GM18909 (cell line): ENCODE results near the gene MAST1.
"Not testable (repeated sequence)": the region's sequence is repeated elsewhere in the genome, so short reads cannot be mapped to it uniquely, and the experiment has no call there.

Experiments used
- ATAC-seq: cut with Tn5 transposase; IDR thresholded peaks from one replicate; pipeline ENCODE4 v1.9.1; 2021; ENCODE audit warnings: mild to moderate bottlenecking; ENCODE audit not compliant: unreplicated experiment, poor library complexity

Gene MAST1

GRCh38 chr19:12800923-12801465 is 37.3 kb upstream of the MAST1 start:
- ATAC-seq, result no peak

DNA sequence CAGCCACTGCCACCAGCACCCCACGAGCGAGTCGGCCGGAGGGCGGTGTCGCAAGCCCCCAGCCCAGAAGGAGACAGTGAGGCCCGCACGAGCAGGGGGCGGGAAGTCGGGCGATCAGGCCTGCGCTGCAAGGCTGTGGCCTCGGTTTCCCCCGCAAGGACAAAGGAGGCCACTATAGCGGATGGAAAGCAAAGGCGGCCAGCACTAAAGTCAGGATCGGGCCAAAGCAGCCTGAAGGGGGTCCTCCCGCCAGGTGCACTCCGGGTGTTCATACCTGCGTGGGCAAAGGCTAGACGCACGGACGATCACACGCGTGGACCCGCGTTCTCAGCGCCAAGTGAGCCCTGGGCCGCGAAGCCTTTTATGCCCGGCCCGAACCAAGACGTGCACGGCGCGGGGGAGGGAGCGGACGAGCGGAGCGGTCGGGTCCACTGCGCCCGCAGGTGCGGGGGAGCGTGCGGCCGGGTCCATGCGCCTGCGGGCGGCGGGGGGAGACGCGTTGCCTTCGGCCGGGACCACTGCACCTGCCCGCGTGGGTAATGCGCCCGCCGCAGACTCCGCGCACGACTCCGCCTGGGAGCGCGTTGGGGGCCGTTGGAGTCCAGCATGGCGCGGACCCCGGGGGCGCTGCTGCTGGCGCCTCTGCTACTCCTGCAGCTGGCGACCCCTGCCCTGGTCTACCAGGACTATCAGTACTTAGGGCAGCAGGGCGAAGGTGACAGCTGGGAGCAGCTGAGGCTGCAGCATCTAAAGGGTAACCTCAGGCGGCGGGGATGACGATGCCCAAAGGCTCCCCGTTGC is 36.6 kb upstream of the MAST1 start, which contains the start of the genes PRDX2 and THSD8:
TSS of gene PRDX2 (minus strand) at position 335 of the 801 bp plus-strand sequence. CDS start 539 bp downstream, outside the sequence.
TSS of gene THSD8 (plus strand) at position 604 of the 801 bp plus-strand sequence. CDS start at position 607, 3 bp downstream.
- peak; percentile 48 for ATAC-seq

- ATAC-seq, result no peak
Observed at GRCh38 chr19:12802267-12803106, 35.8 kb upstream of the MAST1 start.

DNA sequence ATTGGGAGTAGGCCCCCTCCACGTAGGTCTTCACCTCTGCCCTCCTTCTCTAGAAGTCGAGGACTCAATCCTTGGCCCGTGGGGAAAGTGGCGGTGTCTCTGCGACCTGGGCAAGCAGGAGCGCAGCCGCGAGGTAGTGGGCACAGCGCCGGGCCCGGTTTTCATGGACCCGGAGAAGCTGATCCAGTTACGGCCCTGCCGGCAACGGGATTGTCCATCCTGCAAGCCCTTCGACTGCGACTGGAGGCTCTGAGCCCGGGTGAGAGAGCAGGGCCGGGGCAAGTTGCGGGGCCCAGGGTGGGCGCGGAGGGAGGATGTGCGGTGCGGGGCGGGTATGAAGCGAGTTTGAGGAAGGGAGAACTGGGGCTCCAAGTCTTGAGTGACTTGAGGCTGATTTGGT is 34.3 kb upstream of the MAST1 start:
- ATAC-seq, result no peak

DNA sequence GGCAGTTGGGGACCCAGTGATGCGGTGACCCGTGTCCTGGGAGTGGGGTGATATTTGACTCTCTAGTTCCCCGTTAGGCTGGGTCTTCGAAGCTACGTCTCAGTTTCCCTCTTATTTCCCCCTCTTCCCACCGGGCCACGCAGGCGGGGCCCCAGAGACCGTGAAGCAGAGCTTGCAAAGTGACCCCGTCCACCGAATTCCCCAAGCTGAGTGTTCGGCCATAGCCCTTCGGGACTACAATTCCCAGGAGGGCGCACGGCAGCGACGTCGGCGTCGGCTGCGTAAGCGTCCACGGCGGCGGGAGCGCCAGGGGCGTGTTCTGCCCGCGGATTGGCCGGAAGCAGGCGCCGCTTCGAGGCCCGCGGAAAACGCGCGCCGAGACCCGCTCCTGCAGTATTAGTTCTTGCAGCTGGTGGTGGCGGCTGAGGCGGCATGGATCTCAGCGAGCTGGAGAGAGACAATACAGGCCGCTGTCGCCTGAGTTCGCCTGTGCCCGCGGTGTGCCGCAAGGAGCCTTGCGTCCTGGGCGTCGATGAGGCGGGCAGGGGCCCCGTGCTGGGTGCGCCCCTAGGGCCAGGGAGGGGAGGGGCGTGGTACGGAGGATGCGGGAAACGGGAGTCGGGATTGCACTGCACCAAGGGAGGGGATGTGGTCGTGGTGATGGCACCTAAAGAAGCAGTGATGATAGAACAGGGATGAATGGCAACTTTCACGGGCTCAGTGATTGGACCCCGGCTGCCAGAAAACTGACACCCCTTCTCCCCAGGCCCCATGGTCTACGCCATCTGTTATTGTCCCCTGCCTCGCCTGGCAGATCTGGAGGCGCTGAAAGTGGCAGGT is 31.9 kb upstream of the MAST1 start, which contains the start of gene RNASEH2A:
TSS of gene RNASEH2A (plus strand) at position 343 of the 840 bp plus-strand sequence. CDS start at position 433, 90 bp downstream.
- ATAC-seq, result peak; percentile 79

GRCh38 chr19:12815088-12815487 is 23.2 kb upstream of the MAST1 start:
- no peak for ATAC-seq

GRCh38 chr19:12817188-12817587 is 21.1 kb upstream of the MAST1 start:
- not testable (repeated sequence) for ATAC-seq

DNA sequence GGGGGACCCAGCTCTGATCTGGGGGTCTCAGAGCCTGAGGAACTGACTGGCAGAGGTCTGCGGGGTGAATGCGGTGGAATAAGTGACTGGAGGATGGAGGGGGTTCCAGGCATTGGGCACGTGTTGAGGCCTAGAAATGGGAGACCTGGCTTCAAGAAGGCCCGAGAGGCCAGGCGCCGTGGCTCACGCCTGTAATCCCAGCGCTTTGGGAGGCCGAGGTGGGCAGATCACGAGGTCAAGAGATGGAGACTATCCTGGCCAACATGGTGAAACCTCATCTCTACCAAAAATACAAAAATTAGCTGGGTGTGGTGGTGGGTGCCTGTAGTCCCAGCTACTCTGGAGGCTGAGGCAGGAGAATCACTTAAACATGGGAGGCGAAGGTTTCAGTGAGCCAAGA is 20.5 kb upstream of the MAST1 start:
- ATAC-seq, result not testable (repeated sequence)

DNA sequence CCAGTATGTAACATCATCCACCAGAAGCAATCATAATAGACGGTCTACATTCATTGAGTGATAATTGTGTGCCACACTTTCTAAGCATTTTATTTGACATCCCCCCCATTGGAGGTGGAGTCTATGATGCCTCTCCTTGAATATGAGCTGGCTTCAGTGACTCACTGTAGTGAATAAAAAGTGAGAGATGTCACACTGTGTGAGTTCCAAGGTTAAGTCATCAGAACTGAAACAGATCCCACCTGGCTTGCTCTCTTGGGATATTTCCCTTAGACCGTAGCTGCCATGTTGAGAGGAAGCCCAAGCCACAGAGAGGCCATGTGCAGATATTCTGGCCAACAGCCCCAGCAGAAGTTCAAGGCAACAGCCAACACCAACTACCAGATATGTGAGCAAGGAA is 16.6 kb upstream of the MAST1 start:
- ATAC-seq, result no peak

DNA sequence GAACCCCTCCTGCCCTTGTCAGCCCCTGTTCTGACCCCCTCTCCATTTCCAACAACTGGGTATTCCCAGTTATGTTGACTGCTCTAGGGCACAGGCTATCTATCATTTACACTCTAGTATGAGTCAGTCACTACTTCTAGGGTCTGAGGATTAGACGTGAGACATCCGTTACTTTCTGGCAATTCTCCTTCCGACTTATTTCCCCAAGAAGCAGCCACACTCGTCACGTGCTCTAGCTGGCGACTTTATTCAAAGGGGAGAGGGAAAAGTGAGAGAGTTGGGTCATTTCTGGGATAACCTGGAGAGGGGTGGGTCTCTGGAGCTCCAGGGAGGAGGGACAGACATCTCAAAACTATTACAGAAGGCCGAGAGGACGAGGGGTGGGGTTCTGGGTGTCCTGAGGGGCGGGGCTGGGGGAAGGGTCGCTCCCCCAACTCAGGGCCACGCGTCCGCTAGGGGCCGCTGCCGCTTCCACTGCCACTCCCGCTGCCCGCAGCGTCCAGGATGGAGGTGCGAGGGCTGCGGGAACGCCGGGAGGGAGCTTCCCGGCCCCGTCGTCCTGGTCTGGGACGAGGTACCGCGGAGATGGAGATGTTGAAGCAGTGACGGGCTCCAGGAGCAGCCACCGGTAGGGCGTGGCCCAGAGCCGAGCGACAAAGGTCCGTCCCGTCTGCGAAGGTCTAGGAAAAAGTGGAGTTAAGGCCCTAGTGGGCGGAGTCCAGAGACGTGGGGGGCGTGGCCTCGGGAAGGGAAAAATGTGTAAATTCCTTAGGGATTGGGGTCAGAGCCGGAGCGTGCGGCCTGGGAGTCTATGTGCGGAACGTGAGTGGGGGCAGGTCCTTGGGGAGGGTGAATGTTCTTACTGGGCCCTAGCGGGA is 12.8 kb upstream of the MAST1 start:
- no peak for ATAC-seq

DNA sequence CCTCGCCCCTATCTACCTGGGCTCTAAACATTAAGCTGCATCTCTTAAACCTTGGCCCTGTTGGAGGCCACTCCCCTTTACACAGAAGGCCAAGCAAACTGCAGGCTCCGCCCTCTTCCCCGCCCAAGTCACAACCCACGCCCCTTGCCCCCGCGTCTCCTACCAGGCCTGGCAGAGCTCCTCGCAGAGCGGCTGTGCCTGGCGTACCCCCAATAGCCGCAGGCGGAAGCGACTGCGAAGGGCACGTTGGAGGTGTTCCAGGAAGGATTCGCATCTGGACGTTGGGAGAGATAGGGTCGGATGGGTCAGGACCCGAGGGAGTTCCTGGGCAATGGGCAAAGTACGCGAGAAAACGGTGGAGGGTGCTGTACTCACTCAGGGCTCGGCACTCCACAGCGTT is 9.8 kb upstream of the MAST1 start:
- no peak for ATAC-seq

DNA sequence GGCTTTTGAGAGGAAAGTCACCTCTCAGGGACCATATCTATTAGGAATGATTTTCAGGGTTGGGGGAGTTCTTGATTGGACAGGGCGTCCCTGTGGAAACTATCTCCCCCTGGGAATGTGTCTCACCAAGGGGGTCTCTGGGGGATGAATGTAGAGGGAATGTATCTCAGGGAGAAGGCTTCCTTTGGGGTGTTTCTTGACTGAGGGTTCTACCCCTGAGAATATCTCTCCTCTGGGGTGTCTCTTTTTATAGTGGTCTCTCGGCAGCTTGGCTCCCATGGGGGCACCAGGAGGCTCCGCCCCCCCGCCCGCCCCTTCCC is 4.9 kb upstream of the MAST1 start:
- no peak for ATAC-seq

- ATAC-seq, result no peak
Observed at GRCh38 chr19:12833738-12834565, 4.4 kb upstream of the MAST1 start.

DNA sequence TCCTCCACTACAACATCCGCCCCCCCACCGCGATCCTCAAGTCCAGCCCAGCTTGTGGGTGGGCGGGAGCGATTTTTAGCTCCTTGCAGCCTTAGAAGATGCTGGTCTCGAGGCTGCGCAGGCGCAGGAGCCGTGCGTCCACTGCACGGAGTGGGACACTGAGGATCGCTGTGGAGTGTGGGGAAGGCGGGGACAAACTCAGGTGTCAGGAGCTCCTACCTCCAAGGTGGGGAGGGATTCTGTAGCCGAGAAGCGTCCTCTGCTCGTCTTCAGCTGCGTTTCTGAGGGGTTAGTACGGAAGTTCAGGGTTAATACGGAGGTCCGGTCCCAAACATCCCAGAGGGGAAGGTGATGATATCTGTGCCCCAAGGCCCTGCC is 3.8 kb upstream of the MAST1 start, which contains the start of gene RTBDN:
TSS of gene RTBDN (minus strand) at position 14 of the 378 bp plus-strand sequence. CDS start 4,600 bp downstream, outside the sequence.
- ATAC-seq, result no peak

DNA sequence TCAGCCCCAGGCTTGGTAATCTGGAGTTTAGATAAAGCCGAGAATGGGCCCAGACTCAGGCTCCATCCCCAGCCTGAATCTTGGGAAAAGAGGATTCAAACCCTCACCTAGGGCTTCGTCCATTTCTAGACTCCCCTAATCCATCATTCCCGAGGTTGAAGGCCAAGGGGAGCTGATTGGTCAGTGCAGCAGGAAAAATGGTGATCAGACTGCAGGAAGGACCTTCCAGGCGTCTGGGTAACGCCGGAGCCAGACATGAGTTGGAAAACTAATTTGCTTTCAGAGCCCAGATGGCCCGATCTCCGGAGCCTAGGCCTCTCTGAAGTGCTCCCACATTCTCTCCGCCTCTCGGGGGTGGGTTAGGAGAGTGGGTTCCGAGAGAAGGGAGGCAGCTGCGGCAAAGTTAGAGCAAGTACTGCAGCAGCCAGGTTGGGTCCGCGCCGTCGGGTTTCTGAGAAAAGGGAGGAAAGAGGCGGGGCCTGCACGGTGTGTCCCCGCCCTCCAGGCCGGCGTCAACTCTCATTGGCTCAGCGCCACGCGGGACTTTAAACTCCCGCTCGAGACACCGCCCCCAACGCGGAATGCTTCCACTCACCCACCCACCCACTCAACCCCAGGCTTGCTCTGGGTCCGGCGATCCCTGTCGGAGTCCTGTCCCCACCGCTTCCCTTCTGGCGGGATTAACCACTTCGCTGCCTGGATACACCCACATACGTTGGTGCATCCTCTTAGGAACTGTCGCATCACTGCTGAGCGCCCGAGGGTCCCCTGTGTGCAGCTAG is 3.1 kb upstream of the MAST1 start:
- no peak for ATAC-seq

- ATAC-seq, result no peak
Observed at GRCh38 chr19:12836529-12836863, 1.8 kb upstream of the MAST1 start.

DNA sequence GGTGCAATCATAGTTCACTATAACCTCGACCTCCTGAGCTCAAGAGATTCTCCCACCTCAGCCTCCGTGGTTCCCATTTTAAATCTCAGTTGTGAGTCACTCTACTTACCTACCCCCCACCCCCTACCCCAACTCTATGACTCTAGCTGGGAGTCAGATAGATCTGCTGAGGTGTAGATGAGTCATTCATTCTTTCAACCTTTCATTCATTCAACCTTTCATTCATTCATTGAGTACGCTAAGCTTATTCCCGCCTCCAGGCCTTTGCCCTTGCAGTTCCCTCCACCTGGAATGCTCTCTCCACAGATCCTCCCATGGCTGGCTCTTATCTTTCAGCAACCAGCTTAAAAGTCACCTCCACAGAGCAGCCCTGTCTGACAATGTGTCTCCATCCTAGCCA is 1.1 kb upstream of the MAST1 start:
- no peak for ATAC-seq
